Sigmoid colon (tissue), 4 donors: Measurements from ENCODE around the gene NRN1.

Experiments used
- CTCF ChIP-seq, 4 experiments: fragments of 450-650 bp in 3 of 4; fragments of 200-600 bp in 1 of 4; IDR thresholded peaks; one replicate each; pipeline ENCODE4 v1.5.1; 2016 to 2019; ENCODE audit warnings: antibody characterized with exemption in 4 of 4, mild to moderate bottlenecking in 3 of 4, moderate library complexity in 2 of 4
- EP300 ChIP-seq, 4 donors: sonication (generic); formaldehyde crosslinking; IDR thresholded peaks; one replicate each; pipeline ENCODE4 v1.6.1; 2017; ENCODE audit warnings: antibody characterized with exemption in 4 of 4
- POLR2A ChIP-seq, 2 donors: fragments of 450-650 bp; IDR thresholded peaks; one replicate each; pipeline ENCODE4 v1.6.1; 2016; ENCODE audit warnings: antibody characterized with exemption in 2 of 2, mild to moderate bottlenecking in 2 of 2, moderate library complexity in 2 of 2
- POLR2AphosphoS5 ChIP-seq, 4 donors: sonication (generic); formaldehyde crosslinking; IDR thresholded peaks; one replicate each; pipeline ENCODE4 v1.6.1; 2017; ENCODE audit warnings: antibody characterized with exemption in 4 of 4

GRCh38 chr6:5956939-5957338 is 49.8 kb downstream of the NRN1 start:
- no peak for TF ChIP-seq EP300 (IDR thresholded peaks at IDR 0.05)
- TF ChIP-seq CTCF (IDR thresholded peaks at IDR 0.05): no peak
- TF ChIP-seq POLR2A (IDR thresholded peaks at IDR 0.05): no peak
- no peak for TF ChIP-seq POLR2AphosphoS5 (IDR thresholded peaks at IDR 0.05)
